WERI-Rb-1 (cell line): ENCODE data around the gene ACTMAP.

Experiments
- DNase-seq: peaks from one replicate; pipeline ENCODE4 v3.0.0-alpha.2; 2020
- H3K27ac ChIP-seq: fragments of 250-450 bp; sonication (Bioruptor Pico); 2 replicates; pipeline ENCODE4 v1.5.1; 2020; ENCODE audit warnings: mild to moderate bottlenecking, moderate library complexity
- H3K27me3 ChIP-seq: fragments of 250-450 bp; sonication (Bioruptor Pico); 2 replicates; pipeline ENCODE4 v1.5.1; 2021; ENCODE audit warnings: mild to moderate bottlenecking, low read depth, moderate library complexity; ENCODE audit not compliant: insufficient read depth, severe bottlenecking
- H3K36me3 ChIP-seq: fragments of 250-450 bp; sonication (Bioruptor Pico); 2 replicates; pipeline ENCODE4 v1.5.1; 2020; ENCODE audit warnings: mild to moderate bottlenecking, moderate library complexity
- H3K4me3 ChIP-seq: 2 replicates; pipeline ENCODE4 v1.5.1; 2011; ENCODE audit warnings: low read depth, mild to moderate bottlenecking, control low read depth, low read length
- H3K9me3 ChIP-seq: fragments of 250-450 bp; sonication (Bioruptor Pico); 2 replicates; pipeline ENCODE4 v1.5.1; 2021; ENCODE audit warnings: mild to moderate bottlenecking, moderate library complexity; ENCODE audit not compliant: severe bottlenecking
- TF ChIP-seq, protein P1 (sequence below): IDR thresholded peaks from 2 replicates; pipeline ENCODE4 v1.5.1; 2011; ENCODE audit warnings: low read depth, mild to moderate bottlenecking, control low read depth, inconsistent platforms, low read length

ACTMAP gene, protein sequence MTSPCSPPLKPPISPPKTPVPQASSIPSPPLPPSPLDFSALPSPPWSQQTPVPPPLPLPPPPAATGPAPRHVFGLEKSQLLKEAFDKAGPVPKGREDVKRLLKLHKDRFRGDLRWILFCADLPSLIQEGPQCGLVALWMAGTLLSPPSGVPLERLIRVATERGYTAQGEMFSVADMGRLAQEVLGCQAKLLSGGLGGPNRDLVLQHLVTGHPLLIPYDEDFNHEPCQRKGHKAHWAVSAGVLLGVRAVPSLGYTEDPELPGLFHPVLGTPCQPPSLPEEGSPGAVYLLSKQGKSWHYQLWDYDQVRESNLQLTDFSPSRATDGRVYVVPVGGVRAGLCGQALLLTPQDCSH

DNA sequence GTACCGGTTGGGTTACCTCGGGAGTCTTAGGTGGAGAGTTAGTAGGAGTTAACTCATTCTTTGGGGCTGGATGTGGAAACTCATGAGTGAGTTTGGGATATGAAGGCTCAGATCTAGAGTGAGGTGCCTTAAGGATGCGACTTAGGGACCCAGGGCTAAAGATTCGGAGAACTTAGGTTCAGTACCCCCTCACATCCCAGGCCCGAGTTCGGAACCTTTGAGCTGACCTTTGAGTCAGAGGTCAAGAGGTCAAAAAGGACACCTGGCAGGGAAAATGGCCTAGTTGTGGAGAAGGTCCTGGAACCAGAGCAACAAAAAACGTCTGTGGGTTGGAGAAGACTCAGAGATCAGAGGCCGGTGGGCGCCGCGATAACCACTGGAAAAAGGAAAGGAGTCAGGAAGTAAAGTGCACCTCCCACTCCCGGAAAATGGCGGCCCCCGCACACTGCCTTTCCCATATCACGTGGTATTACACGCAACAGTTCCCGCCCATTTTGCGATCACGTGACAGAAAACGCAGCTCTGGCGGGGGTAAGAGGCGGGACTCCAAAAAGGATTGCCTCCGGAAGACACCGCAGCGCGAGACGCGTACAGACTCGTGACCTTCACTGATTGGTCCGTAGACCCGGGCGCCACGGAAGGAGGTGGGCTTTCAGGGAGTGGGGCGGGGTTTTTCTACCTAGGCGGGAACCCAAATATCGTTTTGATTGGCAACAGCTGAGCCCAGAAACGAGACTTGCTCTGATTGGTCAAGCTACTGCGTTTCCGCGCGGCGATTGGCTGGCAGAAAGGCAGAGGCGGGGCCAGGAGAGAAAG, at the start of gene ACTMAP:
ACTMAP (minus strand) TSS at position 420 of the 816 bp plus-strand sequence. CDS start 674 bp downstream, outside the sequence.
- H3K27me3 ChIP-seq = no peaks in the 10 kb centered on the region
- TF ChIP-seq, protein P1, sequence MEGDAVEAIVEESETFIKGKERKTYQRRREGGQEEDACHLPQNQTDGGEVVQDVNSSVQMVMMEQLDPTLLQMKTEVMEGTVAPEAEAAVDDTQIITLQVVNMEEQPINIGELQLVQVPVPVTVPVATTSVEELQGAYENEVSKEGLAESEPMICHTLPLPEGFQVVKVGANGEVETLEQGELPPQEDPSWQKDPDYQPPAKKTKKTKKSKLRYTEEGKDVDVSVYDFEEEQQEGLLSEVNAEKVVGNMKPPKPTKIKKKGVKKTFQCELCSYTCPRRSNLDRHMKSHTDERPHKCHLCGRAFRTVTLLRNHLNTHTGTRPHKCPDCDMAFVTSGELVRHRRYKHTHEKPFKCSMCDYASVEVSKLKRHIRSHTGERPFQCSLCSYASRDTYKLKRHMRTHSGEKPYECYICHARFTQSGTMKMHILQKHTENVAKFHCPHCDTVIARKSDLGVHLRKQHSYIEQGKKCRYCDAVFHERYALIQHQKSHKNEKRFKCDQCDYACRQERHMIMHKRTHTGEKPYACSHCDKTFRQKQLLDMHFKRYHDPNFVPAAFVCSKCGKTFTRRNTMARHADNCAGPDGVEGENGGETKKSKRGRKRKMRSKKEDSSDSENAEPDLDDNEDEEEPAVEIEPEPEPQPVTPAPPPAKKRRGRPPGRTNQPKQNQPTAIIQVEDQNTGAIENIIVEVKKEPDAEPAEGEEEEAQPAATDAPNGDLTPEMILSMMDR = no peak
- H3K27ac ChIP-seq = peak within 1 kb of the TSS; percentile 100
- peaks cover 27% of the 10 kb centered on the region for H3K36me3 ChIP-seq
- no peaks in the 10 kb centered on the region for H3K9me3 ChIP-seq
- H3K4me3 ChIP-seq = peak within 1 kb of the TSS; percentile 98
- DNase-seq = peak; percentile 100

DNA sequence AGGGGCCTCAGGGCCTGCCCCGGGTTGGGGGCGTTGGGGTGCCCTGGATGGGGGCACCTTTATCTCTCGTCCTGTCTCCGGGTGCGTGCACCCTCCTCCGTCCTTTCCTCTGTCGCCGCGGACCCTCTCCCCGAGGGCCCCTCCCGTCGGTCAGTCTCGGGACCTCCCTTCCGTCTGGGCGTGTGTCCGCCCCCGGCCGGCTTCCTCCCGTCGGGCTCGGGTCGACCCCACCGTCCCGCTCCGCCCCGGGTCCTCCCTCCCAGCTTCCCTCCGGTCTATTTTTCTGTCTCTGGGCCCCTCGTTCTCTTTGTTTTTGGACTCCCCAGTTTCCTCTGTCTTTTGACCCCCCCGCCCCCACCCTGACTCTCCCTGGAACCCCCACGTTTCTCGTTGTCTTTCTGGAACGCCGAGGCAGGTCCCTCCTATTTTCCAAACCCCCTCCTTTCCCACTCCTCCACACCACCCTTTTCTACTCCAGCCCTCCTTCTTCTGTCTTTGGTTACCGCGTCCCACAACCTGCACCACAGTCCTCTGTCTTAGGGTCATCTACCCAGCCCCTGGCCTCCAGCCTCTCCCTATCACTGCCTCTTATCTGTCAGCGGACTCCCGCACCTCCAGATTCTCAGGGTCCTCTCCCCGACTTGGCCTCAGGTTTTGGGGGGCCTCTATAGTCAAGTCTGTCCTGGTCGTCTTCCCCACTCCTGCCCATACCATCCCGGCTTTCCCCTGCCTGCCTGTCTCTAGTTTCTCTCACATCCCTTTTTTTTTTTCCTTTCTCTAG, 49.5 kb upstream of the ACTMAP start:
- H3K27ac ChIP-seq = peak overlapping the region; percentile 91
- no peak for DNase-seq
- no peaks in the 10 kb centered on the region for H3K27me3 ChIP-seq
- no peaks in the 10 kb centered on the region for H3K9me3 ChIP-seq
- H3K36me3 ChIP-seq = peaks cover 43% of the 10 kb centered on the region
- peak overlapping the region; percentile 94 for H3K4me3 ChIP-seq
- TF ChIP-seq, protein P1 = no peak

DNA sequence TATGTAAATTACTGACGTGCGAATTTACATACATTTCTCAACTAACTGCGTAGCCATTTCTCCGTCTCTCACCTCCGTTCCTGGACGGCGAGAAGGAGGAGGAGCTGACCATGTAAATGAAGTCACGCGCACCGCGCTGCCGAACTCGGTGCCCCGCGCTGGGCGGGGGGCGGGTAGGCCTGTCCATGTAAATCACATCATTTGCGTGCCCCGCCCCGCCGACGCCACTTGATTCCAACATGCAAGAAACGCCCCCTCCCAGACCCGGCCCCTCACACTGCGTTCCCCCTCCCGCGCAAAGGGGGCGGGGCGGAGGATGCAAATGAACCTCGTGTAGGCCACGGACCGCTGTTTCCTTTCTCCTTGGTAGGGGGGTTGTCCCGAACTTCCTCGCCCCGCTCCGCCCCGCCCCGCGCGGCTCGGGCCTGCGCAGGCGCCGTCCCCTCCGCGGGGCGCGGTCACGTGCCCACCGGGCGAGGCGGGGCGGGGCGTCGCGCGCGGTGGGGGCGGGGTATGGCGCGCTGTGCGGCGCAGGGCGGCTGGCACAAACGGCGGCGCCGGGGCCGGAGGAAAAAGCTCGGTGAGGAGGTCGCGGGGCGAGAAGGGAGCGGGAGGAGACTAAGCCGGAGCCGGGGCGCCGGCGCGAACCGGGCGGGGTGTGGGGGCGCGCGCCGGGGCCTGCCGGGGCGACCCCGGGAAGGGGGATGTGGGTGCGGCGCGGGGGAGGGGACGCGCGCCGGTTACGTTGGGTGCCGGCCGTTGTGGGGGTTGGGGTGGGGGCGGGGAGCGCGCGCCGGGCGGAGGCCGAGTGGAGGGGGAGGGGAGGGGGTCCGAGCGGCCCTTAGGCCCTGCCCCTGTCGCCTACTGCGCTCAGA, 48.6 kb upstream of the ACTMAP start, which contains the start of gene EGLN2:
EGLN2 (plus strand) TSS at position 509 of the 875 bp plus-strand sequence. CDS start 1,382 bp downstream, outside the sequence.
- TF ChIP-seq, protein P1 = no peak
- H3K36me3 ChIP-seq = peaks cover 35% of the 10 kb centered on the region
- H3K27me3 ChIP-seq = no peaks in the 10 kb centered on the region
- DNase-seq = peak; percentile 100
- peak within 1 kb of the TSS; percentile 91 for H3K27ac ChIP-seq
- H3K4me3 ChIP-seq = peak within 1 kb of the TSS; percentile 94
- H3K9me3 ChIP-seq = no peaks in the 10 kb centered on the region

DNA sequence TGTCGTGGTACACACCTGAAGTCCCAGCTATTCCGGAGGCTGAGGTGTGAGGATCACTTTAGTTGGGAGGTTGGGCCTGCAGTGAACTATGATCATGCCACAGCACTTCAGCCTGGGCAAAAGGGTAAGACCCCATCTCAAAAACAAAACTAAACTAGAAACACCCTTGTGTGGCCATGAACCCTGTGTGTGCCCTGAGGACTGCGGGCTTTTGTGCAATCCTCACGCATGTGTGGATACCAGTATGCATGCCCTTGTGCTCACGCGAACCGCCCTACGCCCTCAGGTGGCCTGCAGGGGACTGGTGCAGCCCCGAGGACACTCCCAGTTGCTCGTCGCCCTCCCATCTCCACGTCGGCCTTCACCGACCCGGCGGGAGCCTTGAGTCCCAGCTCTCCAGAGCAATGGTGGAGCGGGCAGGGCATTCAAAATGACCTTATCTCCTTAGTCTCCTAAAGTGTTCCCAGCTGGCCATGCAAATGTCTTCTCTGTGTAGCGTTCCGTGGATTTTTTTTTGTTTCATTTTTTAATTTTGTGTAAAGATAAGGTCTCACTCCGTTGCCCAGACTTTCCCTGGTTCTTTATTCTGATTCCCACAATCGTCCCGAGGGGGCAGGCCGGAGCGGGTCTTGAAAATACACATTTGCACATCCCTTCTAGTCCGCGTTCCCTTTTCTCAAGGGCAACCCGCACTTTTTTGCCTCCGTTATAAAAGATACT, 47.8 kb upstream of the ACTMAP start:
- peak overlapping the region; percentile 83 for H3K4me3 ChIP-seq
- TF ChIP-seq, protein P1 = peak; percentile 66
- no peaks in the 10 kb centered on the region for H3K9me3 ChIP-seq
- no peaks in the 10 kb centered on the region for H3K27me3 ChIP-seq
- DNase-seq = peak; percentile 91
- peaks cover 29% of the 10 kb centered on the region for H3K36me3 ChIP-seq
- peak overlapping the region; percentile 86 for H3K27ac ChIP-seq
